Epithelial cell of prostate (primary cell): ENCODE results near the gene ZSCAN25.
"Not testable (repeated sequence)": the region's sequence is repeated elsewhere in the genome, so short reads cannot be mapped to it uniquely, and the experiment has no call there.

Experiments
- DNase-seq: peaks from one replicate; pipeline ENCODE4 v3.0.0-alpha.2; 2011; ENCODE audit warnings: low read depth, low spot score
- H3K27ac ChIP-seq: fragments of 450-650 bp; 2 replicates; pipeline ENCODE4 v1.5.1; 2017; ENCODE audit warnings: mild to moderate bottlenecking

The ZSCAN25 gene

GRCh38 chr7:99616359-99617191 is at the start of gene ZSCAN25:
Gene ZSCAN25, plus strand, starts transcription at chr7:99616946. Its CDS starts 2,661 bp downstream, at chr7:99619607.
- DNase-seq, result peak; percentile 66
- H3K27ac ChIP-seq, result peak within 1 kb of the TSS; percentile 78

DNA sequence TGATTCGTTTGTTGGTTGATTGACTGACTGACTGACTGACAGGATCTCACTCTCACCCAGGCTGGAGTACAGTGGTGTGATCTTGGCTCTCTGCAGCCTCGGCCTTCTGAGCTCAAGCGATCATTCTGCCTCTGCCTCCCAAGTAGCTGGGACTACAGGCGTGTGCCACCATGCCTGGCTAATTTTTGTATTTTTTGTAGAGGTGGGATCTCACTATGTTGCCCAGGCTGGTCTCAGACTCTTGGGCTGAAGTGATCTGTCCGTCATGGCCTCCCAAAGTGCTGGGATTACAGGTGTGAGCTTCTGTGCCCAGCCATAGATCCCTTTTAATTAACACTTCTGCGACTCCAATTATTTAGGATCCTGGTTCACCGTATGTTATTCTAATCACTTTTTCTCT is 48.0 kb upstream of the ZSCAN25 start:
- H3K27ac ChIP-seq, DNase-seq: not testable (repeated sequence)

DNA sequence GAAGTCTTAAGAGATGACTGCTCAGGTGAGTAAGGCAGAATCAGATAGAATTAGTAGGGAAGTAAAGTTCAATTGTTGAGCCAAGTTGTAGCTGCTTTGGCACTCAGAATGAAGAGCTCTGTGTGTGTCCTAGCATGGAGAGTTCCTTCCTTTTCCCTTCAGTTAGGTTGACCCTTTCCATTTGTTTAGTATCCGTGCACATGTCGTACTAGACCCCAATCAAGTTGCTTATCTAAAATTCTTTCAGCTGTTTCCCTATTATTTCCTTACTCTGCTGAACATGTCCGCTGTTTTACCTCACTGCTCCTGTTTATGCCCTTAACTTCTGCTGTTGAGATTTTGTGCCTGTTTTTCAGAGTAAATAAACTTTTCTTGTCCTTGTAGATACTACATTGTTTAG is 45.0 kb upstream of the ZSCAN25 start:
- no peak overlapping the region for H3K27ac ChIP-seq
- DNase-seq, result no peak

GRCh38 chr7:99573257-99573656 is 43.5 kb upstream of the ZSCAN25 start:
- DNase-seq, result no peak
- H3K27ac ChIP-seq, result no peak overlapping the region

- no peak for DNase-seq
- no peak overlapping the region for H3K27ac ChIP-seq
These were observed 40.5 kb upstream of the ZSCAN25 start for GRCh38 chr7:99576251-99576650.

DNA sequence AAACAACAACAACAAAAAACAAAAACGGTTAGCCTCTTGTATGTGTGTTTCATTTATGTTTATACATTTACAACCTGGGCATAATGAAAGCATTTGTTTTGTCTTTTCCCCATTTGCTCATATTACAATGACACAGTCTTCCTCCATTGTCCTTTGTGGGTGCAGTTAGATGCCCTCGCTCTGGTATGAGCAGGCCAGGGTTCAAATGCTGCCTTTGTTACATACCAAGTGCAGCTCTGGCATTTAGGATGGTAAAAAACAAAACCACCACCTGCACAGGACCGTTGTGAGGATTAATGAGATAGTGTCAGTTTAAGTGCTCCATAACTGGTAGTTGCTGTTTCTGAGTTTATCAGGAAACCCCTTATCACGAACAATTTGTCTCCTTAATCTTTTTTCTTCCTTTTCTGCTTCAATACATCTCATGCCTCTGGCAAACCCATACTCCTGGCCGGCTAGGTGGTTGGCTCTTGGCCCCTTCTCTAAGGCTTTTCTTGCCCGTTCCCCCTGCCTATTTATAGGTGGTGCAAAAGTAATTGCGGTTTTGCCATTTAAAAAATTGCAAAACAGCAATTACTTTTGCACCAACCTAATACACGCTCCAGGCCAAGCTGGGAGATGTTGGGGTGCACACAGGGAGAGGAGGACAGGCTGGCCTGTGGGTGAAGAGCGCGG is 37.3 kb upstream of the ZSCAN25 start:
- DNase-seq, result no peak
- H3K27ac ChIP-seq, result no peak overlapping the region

DNA sequence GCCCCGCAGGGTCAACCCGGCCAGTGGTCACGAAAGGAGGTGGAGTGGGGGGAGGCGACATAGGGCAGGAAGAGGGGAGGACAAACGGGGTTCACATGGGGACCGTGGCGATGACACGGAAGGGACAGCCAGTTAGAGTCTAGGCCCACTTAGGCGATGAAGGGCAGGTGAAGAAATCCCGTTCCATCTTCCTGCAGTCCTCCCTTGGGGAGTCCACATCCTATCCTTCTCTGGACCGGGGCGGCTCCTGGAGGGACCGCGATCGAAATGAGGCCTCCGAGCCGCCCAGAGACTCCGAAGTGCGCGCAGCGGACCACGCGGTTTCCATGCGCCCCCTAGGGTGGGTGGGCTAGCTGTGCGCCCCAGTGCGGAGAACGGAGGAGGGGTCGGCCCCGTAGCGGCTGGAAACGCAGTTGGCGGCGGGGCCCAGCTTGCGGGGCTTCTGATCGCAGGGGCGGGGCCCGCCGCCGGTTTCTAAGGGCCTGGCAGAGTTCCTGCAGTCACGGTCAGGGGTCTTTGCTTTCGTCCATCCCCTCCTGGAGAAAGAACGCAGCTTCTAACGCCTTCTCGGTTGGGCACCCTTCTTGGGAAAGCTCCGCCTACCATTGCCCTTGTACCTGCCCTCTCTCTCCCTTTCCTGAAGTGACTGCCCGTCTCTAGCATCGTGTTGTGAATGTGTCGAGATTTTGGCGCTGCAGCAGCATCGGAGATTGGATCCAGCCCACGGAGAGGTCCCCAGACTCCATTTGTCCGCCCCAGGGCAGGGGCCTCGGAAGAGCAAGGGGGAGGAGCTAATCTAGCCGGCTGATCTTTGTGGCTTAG is 36.6 kb upstream of the ZSCAN25 start:
- H3K27ac ChIP-seq, result no peak overlapping the region
- no peak for DNase-seq

GRCh38 chr7:99580778-99581332 is 35.9 kb upstream of the ZSCAN25 start:
- not testable (repeated sequence) for H3K27ac ChIP-seq, DNase-seq

GRCh38 chr7:99588868-99589267 is 27.9 kb upstream of the ZSCAN25 start:
- H3K27ac ChIP-seq, result no peak overlapping the region
- no peak for DNase-seq

- no peak for DNase-seq
- no peak overlapping the region for H3K27ac ChIP-seq
These were observed 21.6 kb upstream of the ZSCAN25 start for GRCh38 chr7:99594948-99595745.

- DNase-seq, result no peak
These were observed 20.3 kb upstream of the ZSCAN25 start for GRCh38 chr7:99596408-99596955.

GRCh38 chr7:99597762-99598501 is 18.8 kb upstream of the ZSCAN25 start, which contains the start of gene TMEM225B:
Gene TMEM225B, plus strand, starts transcription at chr7:99598267. Its CDS starts 6,122 bp downstream, at chr7:99604389.
- DNase-seq, result no peak
- no peak within 1 kb of the TSS for H3K27ac ChIP-seq

More at GRCh38 chr7:99596408-99596955, 20.3 kb upstream of the ZSCAN25 start:
- no peak overlapping the region for H3K27ac ChIP-seq

GRCh38 chr7:99599836-99600235 is 16.9 kb upstream of the ZSCAN25 start:
- no peak overlapping the region for H3K27ac ChIP-seq
- DNase-seq, result no peak

DNA sequence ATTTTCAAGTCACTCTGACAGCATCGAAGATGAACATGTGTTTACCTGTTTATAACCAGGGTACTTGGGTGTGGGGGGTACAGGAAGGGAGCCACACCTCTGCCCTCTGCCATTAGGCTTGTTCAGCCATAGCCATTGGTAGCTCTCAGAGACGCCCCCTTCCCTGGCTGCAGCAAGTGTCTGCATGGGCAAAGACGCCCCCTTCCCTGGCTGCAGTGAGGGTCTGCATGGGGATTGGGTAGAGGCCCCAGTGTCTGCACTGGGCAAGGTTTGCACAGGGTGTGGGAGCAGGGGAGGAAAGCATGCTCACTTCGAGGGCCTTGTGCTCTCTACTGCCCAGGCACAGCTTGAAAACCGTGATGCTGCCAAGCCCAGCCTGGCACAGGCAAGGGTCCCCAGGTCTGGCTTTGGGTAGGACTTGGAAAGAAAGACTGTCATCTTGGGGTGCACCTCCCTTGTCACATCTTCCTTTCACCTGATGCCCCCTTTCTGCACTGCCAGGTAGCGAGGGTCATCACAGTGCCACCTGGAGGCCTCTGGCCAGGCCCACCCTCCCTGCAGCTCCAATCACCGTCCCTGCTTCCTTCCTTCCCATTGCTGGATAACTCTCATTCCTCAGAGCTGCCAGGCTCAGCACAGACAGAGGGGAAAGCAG is 15.0 kb upstream of the ZSCAN25 start:
- no peak for DNase-seq
- no peak overlapping the region for H3K27ac ChIP-seq

- no peak overlapping the region for H3K27ac ChIP-seq
- DNase-seq, result no peak
These were observed 11.2 kb upstream of the ZSCAN25 start for GRCh38 chr7:99605527-99605926.

GRCh38 chr7:99606531-99606930 is 10.2 kb upstream of the ZSCAN25 start:
- no peak overlapping the region for H3K27ac ChIP-seq
- DNase-seq, result no peak

DNA sequence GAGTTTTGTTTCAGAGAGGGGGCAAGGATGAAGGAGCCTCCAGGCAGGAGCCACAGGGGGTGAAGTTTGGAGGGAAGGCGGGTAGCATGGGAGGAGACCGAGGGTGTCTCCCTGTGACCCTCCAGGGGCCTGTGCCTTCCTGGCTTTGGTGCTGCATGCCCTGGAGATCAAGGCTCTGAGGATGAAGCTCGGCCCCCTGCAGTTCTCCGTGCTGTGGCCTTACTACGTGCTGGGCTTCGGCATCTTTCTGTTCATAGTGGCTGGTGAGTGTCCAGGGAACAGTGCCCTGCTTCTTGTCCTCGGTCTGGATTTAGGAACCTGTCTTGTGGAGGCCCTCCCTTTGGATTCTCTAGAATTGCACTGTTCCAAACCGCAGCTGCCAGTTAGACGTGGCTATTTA is 9.2 kb upstream of the ZSCAN25 start:
- no peak for DNase-seq

GRCh38 chr7:99614495-99614894 is 2.3 kb upstream of the ZSCAN25 start:
- no peak overlapping the region for H3K27ac ChIP-seq
- no peak for DNase-seq

More for the DNA sequence above, 9.2 kb upstream of the ZSCAN25 start:
- H3K27ac ChIP-seq, result no peak overlapping the region
